ENCODE data around the gene ETNK2. TPM values are rescaled to one million over a fixed set of nuclear protein-coding genes. Genes with fewer than 3 reads are reported as not detected.

ETNK2 gene
- 5.0 TPM for total RNA-seq (ENCODE audit: unreplicated experiment)
- long read RNA-seq, partial matches to known transcripts, result 0 of 2 reads
- long read RNA-seq, other reads (novel, unspliced or antisense), result 1 of 2 reads

GRCh38 chr1:204151552-204152309 lies at the start of gene ETNK2:
Gene ETNK2 (minus strand): TSS chr1:204152044. CDS start chr1:204151852, 192 bp downstream.
- Mint-ChIP-seq H3K4me1 (ENCODE audit: low read depth, unreplicated experiment) (no peaks in the 10 kb centered on the region), H3K27me3 (ENCODE audit: unreplicated experiment) (peaks cover 20% of the 10 kb centered on the region), H3K9me3 (ENCODE audit: unreplicated experiment) (peaks cover 5% of the 10 kb centered on the region), H3K27ac (ENCODE audit: unreplicated experiment) (no peak within 1 kb of the TSS), H3K36me3 (ENCODE audit: unreplicated experiment) (no peaks in the 10 kb centered on the region), H3K4me3 (ENCODE audit: unreplicated experiment) (peak within 1 kb of the TSS; percentile 74)
- DNase-seq, result peak; percentile 73
- TF ChIP-seq CTCF (IDR thresholded peaks at IDR 0.05; ENCODE audit: partially characterized antibody, unreplicated experiment), result no peak

- H3K27me3 Mint-ChIP-seq (ENCODE audit: unreplicated experiment), result peaks cover 7% of the 10 kb centered on the region
- no peak for TF ChIP-seq CTCF (IDR thresholded peaks at IDR 0.05; ENCODE audit: partially characterized antibody, unreplicated experiment)
Observed at GRCh38 chr1:204201348-204202040, 49.6 kb upstream of the ETNK2 start.

GRCh38 chr1:204199579-204199978 lies 47.7 kb upstream of the ETNK2 start:
- Mint-ChIP-seq H3K4me3 (ENCODE audit: unreplicated experiment) (no peak overlapping the region), H3K27ac (ENCODE audit: unreplicated experiment) (no peak overlapping the region), H3K27me3 (ENCODE audit: unreplicated experiment) (peaks cover 14% of the 10 kb centered on the region)

More at GRCh38 chr1:204201348-204202040, 49.6 kb upstream of the ETNK2 start:
- H3K4me1 Mint-ChIP-seq (ENCODE audit: low read depth, unreplicated experiment), result peaks cover 13% of the 10 kb centered on the region
- H3K9me3 Mint-ChIP-seq (ENCODE audit: unreplicated experiment), result peaks cover 8% of the 10 kb centered on the region
- no peak for DNase-seq
- H3K36me3 Mint-ChIP-seq (ENCODE audit: unreplicated experiment), result no peaks in the 10 kb centered on the region
- no peak overlapping the region for H3K27ac Mint-ChIP-seq (ENCODE audit: unreplicated experiment)
- no peak overlapping the region for H3K4me3 Mint-ChIP-seq (ENCODE audit: unreplicated experiment)

GRCh38 chr1:204198348-204199340 lies 46.8 kb upstream of the ETNK2 start:
- Mint-ChIP-seq H3K27ac (ENCODE audit: unreplicated experiment) (peak overlapping the region; percentile 14), H3K4me3 (ENCODE audit: unreplicated experiment) (no peak overlapping the region), H3K27me3 (ENCODE audit: unreplicated experiment) (peaks cover 16% of the 10 kb centered on the region), H3K4me1 (ENCODE audit: low read depth, unreplicated experiment) (peaks cover 18% of the 10 kb centered on the region), H3K36me3 (ENCODE audit: unreplicated experiment) (no peaks in the 10 kb centered on the region), H3K9me3 (ENCODE audit: unreplicated experiment) (peaks cover 13% of the 10 kb centered on the region)
- TF ChIP-seq CTCF (IDR thresholded peaks at IDR 0.05; ENCODE audit: partially characterized antibody, unreplicated experiment), result no peak
- peak; percentile 28 for DNase-seq

More at GRCh38 chr1:204199579-204199978, 47.7 kb upstream of the ETNK2 start:
- DNase-seq, result no peak
- H3K9me3 Mint-ChIP-seq (ENCODE audit: unreplicated experiment), result peaks cover 10% of the 10 kb centered on the region
- H3K4me1 Mint-ChIP-seq (ENCODE audit: low read depth, unreplicated experiment), result peaks cover 13% of the 10 kb centered on the region
- no peak for TF ChIP-seq CTCF (IDR thresholded peaks at IDR 0.05; ENCODE audit: partially characterized antibody, unreplicated experiment)
- H3K36me3 Mint-ChIP-seq (ENCODE audit: unreplicated experiment), result no peaks in the 10 kb centered on the region
